ENCODE data around the gene CYRIA. TPM values are rescaled to one million over a fixed set of nuclear protein-coding genes. Genes with fewer than 3 reads are reported as not detected.

The CYRIA gene
- total and polyA plus RNA-seq, 2 donors (not counting 1 experiment from before 2014, with no cell fraction given), result 6.3 to 10.2 TPM

DNA sequence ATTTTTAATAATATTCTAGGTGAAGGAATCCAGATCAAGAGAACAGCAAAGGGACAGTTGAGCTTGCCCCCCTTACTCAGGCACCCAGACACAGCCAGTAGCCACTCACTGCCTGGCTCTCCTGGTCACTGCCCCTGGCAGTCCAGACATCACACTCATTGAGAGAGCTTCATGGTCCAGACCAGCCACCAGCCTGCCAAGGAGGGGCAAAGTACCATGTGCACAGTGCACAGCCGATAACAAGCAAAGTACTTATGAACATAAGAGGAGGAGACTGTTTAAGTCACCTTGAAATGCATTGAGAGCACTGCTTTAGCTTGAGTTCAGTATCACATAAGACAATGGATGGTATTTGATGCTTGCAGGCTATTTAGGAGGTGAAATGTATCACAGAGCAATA, 21.6 kb upstream of the CYRIA start:
- Histone ChIP-seq H3K9ac (ENCODE audit: insufficient read depth, low read length) (no peak overlapping the region), H3K36me3 (ENCODE audit: control insufficient read depth, insufficient read depth, low read length) (no peaks in the 10 kb centered on the region), H4K20me1 (ENCODE audit: control insufficient read depth, extremely low read depth, insufficient read depth, low read length) (no peaks in the 10 kb centered on the region), H3K27ac (ENCODE audit: insufficient read depth, low read length) (no peak overlapping the region), H2AFZ (ENCODE audit: low read length) (no peak overlapping the region), H3K4me3 (replicated peaks in 1 of 4; ENCODE audit: control extremely low read depth in 1 of 4, insufficient read depth in 1 of 4, low read depth in 3 of 4, low read length in 4 of 4) (no peak overlapping the region), H3K27me3 (ENCODE audit: control insufficient read depth, insufficient read depth, low read length) (no peaks in the 10 kb centered on the region), H3K79me2 (ENCODE audit: control insufficient read depth, insufficient read depth, low read length) (no peaks in the 10 kb centered on the region), H3K9me3 (ENCODE audit: control insufficient read depth, insufficient read depth, low read depth, low read length) (no peaks in the 10 kb centered on the region), H3K4me2 (ENCODE audit: extremely low read depth, insufficient read depth, low read length) (no peak overlapping the region), H3K4me1 (ENCODE audit: control insufficient read depth, extremely low read depth, insufficient read depth, low read length) (no peaks in the 10 kb centered on the region)
- TF ChIP-seq CTCF (conservative IDR thresholded peaks at IDR 0.05 in 1 of 2, IDR thresholded peaks at IDR 0.05 in 1 of 2; ENCODE audit: low read depth in 1 of 2, low read length in 2 of 2) (no peak), EZH2 (IDR thresholded peaks at IDR 0.05; ENCODE audit: low read length, missing control alignments) (no peak)
- no peak for DNase-seq (ENCODE audit: low read depth in 2 of 2)

DNA sequence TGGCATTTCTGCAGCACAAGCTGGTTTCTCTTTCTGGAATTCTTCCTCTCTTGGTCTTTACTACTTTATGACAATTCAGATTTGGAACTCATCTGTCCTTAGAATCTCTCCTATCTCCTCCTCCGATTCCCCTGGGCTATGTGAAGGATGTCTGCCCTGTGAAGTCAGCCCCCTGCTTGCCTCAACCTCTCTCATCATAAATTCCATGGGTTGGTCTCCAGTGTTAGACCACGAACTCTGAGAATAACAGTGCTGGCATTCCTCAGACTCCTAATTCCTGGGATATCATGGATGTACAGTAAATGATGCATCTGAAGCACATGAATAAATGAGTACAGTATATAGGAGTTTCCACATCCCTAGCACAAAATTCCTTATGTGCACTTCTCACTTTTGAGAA, 21.0 kb upstream of the CYRIA start:
- H3K4me3 ChIP-seq (replicated peaks in 1 of 4; ENCODE audit: control extremely low read depth in 1 of 4, insufficient read depth in 1 of 4, low read depth in 3 of 4, low read length in 4 of 4), result no peak overlapping the region
- no peak overlapping the region for H3K4me2 ChIP-seq (ENCODE audit: extremely low read depth, insufficient read depth, low read length)
- no peaks in the 10 kb centered on the region for H3K36me3 ChIP-seq (ENCODE audit: control insufficient read depth, insufficient read depth, low read length)
- H3K27ac ChIP-seq (ENCODE audit: insufficient read depth, low read length), result no peak overlapping the region
- H3K79me2 ChIP-seq (ENCODE audit: control insufficient read depth, insufficient read depth, low read length), result no peaks in the 10 kb centered on the region
- no peaks in the 10 kb centered on the region for H4K20me1 ChIP-seq (ENCODE audit: control insufficient read depth, extremely low read depth, insufficient read depth, low read length)
- H3K9ac ChIP-seq (ENCODE audit: insufficient read depth, low read length), result no peak overlapping the region
- H2AFZ ChIP-seq (ENCODE audit: low read length), result no peak overlapping the region
- H3K4me1 ChIP-seq (ENCODE audit: control insufficient read depth, extremely low read depth, insufficient read depth, low read length), result no peaks in the 10 kb centered on the region
- no peak for TF ChIP-seq CTCF (conservative IDR thresholded peaks at IDR 0.05 in 1 of 2, IDR thresholded peaks at IDR 0.05 in 1 of 2; ENCODE audit: low read depth in 1 of 2, low read length in 2 of 2)
- no peak for TF ChIP-seq EZH2 (IDR thresholded peaks at IDR 0.05; ENCODE audit: low read length, missing control alignments)
- peak in 1 of 2 donors; percentile 7 for DNase-seq (ENCODE audit: low read depth in 2 of 2)
- H3K9me3 ChIP-seq (ENCODE audit: control insufficient read depth, insufficient read depth, low read depth, low read length), result no peaks in the 10 kb centered on the region
- H3K27me3 ChIP-seq (ENCODE audit: control insufficient read depth, insufficient read depth, low read length), result no peaks in the 10 kb centered on the region

DNA sequence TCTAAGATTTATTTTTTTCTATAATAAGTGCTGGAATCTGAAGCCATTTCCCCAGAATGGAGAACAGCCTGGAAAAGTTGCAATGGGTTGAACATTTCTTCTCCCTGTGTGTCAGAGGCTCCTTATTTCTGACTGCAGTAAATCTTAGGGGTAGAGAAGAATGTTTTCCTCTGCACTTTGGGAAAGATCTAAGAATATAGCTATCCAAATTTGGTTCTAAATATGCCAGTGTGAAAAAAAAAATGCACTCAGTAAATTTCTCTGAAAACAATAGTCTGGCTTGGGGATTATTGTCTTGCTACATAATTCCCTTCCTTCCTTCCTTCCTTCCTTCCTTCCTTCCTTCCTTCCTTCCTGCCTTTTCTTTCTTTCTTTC, 19.7 kb upstream of the CYRIA start:
- Histone ChIP-seq H3K27me3 (ENCODE audit: control insufficient read depth, insufficient read depth, low read length) (no peaks in the 10 kb centered on the region), H3K4me3 (replicated peaks in 1 of 4; ENCODE audit: control extremely low read depth in 1 of 4, insufficient read depth in 1 of 4, low read depth in 3 of 4, low read length in 4 of 4) (no peak overlapping the region), H2AFZ (ENCODE audit: low read length) (no peak overlapping the region), H4K20me1 (ENCODE audit: control insufficient read depth, extremely low read depth, insufficient read depth, low read length) (no peaks in the 10 kb centered on the region), H3K27ac (ENCODE audit: insufficient read depth, low read length) (no peak overlapping the region), H3K79me2 (ENCODE audit: control insufficient read depth, insufficient read depth, low read length) (no peaks in the 10 kb centered on the region), H3K4me1 (ENCODE audit: control insufficient read depth, extremely low read depth, insufficient read depth, low read length) (no peaks in the 10 kb centered on the region), H3K9ac (ENCODE audit: insufficient read depth, low read length) (no peak overlapping the region), H3K9me3 (ENCODE audit: control insufficient read depth, insufficient read depth, low read depth, low read length) (no peaks in the 10 kb centered on the region), H3K36me3 (ENCODE audit: control insufficient read depth, insufficient read depth, low read length) (no peaks in the 10 kb centered on the region), H3K4me2 (ENCODE audit: extremely low read depth, insufficient read depth, low read length) (no peak overlapping the region)
- no peak for DNase-seq (ENCODE audit: low read depth in 2 of 2)
- TF ChIP-seq EZH2 (IDR thresholded peaks at IDR 0.05; ENCODE audit: low read length, missing control alignments) (no peak), CTCF (conservative IDR thresholded peaks at IDR 0.05 in 1 of 2, IDR thresholded peaks at IDR 0.05 in 1 of 2; ENCODE audit: low read depth in 1 of 2, low read length in 2 of 2) (no peak)
